Natural killer cell treated with Interleukin-12 subunit alpha and Interleukin-12 subunit beta and Interleukin-15 and Interleukin-18, amount 100 ng/mL, for 72 hours (primary cell): Measurements from ENCODE around the gene KCND3. TPM values are rescaled to one million over a fixed set of nuclear protein-coding genes. Genes with fewer than 3 reads are reported as not detected.

ENCODE experiments used
- ATAC-seq, 2 donors: fragments of 150-1000 bp; cut with Tn5 transposase in 1 of 2; sonication (Bioruptor Pico), chemical (Tn5 transposase) in 1 of 2; 2 replicates each; pipeline ENCODE4 v1.10.0; 2021
- DNase-seq: peaks from one replicate; pipeline ENCODE4 v3.0.0; 2022; ENCODE audit warnings: low spot score
- H3K27ac Mint-ChIP-seq, 2 donors: 1 replicate in 1 of 2; 2 replicates in 1 of 2; pipeline ENCODE4 v1.8.0; 2022; ENCODE audit warnings: mixed read lengths in 2 of 2, mild to moderate bottlenecking in 1 of 2, moderate library complexity in 1 of 2
- H3K27me3 Mint-ChIP-seq, 2 donors: 1 replicate in 1 of 2; 2 replicates in 1 of 2; pipeline ENCODE4 v1.8.0; 2022; ENCODE audit warnings: mixed read lengths in 2 of 2
- H3K36me3 Mint-ChIP-seq: one replicate; pipeline ENCODE4 v1.8.0; 2022; ENCODE audit warnings: mixed read lengths
- H3K4me1 Mint-ChIP-seq, 2 donors: 1 replicate in 1 of 2; 2 replicates in 1 of 2; pipeline ENCODE4 v1.8.0; 2022; ENCODE audit warnings: low read depth in 2 of 2, mixed read lengths in 2 of 2, mild to moderate bottlenecking in 1 of 2
- H3K4me3 Mint-ChIP-seq: one replicate; pipeline ENCODE4 v1.8.0; 2022; ENCODE audit warnings: mixed read lengths
- H3K9me3 Mint-ChIP-seq: 2 replicates; pipeline ENCODE4 v1.8.0; 2022; ENCODE audit warnings: mixed read lengths
- total RNA-seq, 2 donors: library from RNA; stranded (reverse); gene quantifications; one replicate each; pipeline ENCODE4 v1.2.3, GENCODE V29; 2022

KCND3 gene
- total RNA-seq, 2 donors from 2014 or later: not detected

- Mint-ChIP-seq H3K4me1 (no peaks in the 10 kb centered on the region), H3K4me3 (no peak overlapping the region), H3K9me3 (no peaks in the 10 kb centered on the region), H3K27ac (no peak overlapping the region), H3K36me3 (no peaks in the 10 kb centered on the region), H3K27me3 (peaks cover 0 to 7% of the 10 kb centered on the region in 2 donors)
- no peak for DNase-seq
- ATAC-seq: no peak
Measured at GRCh38 chr1:111731956-111732355, 257.5 kb downstream of the KCND3 start.

DNA sequence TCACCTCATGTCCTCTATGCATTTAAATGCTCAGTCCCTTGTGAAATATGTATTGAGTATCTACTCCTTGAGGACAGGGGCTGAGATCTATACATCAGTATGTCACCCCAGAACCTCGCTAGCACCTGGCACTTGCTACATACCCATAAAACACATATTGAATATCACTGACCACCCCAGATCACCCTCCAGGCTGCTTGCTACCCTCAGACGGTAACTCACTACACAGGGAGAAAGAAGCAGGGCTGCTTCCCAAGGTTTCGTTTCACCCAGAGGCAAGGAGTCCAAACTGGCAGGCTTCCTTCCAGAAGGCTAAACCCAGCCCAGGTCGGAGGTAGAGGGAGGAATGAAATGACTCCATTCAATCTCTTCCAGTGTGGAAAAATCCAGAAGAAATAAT is 258.8 kb downstream of the KCND3 start:
- Mint-ChIP-seq H3K27ac (no peak overlapping the region), H3K36me3 (no peaks in the 10 kb centered on the region), H3K9me3 (no peaks in the 10 kb centered on the region), H3K4me1 (no peaks in the 10 kb centered on the region), H3K27me3 (peaks cover 0 to 5% of the 10 kb centered on the region in 2 donors), H3K4me3 (no peak overlapping the region)
- DNase-seq: no peak
- ATAC-seq: no peak

DNA sequence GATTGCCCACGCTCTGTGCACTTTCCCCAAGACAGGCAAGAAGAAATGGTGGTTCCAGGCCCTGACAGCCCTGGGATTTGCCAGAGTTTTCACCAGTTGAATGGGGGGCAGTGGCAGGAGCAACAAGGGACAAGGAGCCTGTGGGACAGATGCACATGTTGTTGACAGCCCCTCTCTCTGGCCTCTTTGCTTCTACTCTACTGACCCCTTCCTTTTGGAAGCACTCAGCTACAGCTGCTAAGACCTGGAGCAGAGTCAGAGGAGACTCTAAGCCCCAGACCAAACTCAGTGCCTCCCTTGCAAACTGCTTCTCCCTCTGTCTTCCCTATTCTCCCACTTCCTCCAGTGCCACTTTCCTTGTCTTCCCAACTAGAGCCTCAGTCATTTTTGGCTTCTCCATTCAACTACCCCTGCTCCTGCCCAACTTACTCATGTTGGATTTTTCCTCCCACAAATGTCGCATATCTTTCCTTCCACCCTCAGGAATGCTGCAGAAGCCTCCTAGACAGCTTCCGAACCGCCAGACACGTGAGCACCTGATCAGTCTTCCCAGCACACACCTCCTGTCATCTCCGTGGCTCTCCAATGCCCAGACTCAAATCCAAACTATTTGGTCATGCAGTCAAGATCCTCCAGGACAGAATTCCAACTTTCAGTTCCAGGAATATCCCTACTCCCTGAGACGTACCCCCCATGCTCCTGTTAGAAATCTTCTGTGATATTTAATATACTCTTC is 259.4 kb downstream of the KCND3 start:
- Mint-ChIP-seq H3K36me3 (no peaks in the 10 kb centered on the region), H3K4me1 (no peaks in the 10 kb centered on the region), H3K9me3 (no peaks in the 10 kb centered on the region), H3K4me3 (no peak overlapping the region), H3K27me3 (peaks cover 0 to 5% of the 10 kb centered on the region in 2 donors), H3K27ac (no peak overlapping the region)
- no peak for DNase-seq
- no peak for ATAC-seq

GRCh38 chr1:111729271-111729921 is 260.1 kb downstream of the KCND3 start:
- no peak overlapping the region for H3K4me3 Mint-ChIP-seq
- no peaks in the 10 kb centered on the region for H3K4me1 Mint-ChIP-seq
- no peaks in the 10 kb centered on the region for H3K36me3 Mint-ChIP-seq
- peaks cover 0 to 5% of the 10 kb centered on the region in 2 donors for H3K27me3 Mint-ChIP-seq
- H3K27ac Mint-ChIP-seq: no peak overlapping the region
- ATAC-seq (peak in 1 of 2 donors; percentile 12), DNase-seq (no peak)
- H3K9me3 Mint-ChIP-seq: no peaks in the 10 kb centered on the region

DNA sequence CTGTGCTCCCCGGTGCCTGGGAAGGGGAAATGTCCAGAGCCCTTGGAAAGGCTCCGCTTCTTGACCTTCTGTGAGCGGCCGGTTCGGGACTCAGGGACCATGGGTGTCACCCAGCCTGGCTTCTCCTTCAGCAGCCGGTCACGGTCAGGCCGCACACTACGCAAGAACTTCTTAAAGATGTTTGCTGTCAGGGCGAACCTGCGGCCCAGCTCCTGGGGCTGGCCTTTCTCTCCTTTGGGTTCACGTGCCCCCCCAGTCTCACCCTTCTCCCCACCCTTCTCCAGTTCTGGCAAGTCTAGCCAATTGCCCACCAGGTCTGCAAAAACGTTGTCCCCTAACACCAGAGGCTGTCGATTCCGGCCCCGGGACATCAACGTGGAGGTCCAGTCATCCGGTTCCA is 262.4 kb downstream of the KCND3 start:
- no peaks in the 10 kb centered on the region for H3K36me3 Mint-ChIP-seq
- H3K4me1 Mint-ChIP-seq: peaks cover 0 to 5% of the 10 kb centered on the region in 2 donors
- no peaks in the 10 kb centered on the region for H3K9me3 Mint-ChIP-seq
- no peak for DNase-seq
- no peak overlapping the region for H3K27ac Mint-ChIP-seq
- no peaks in the 10 kb centered on the region for H3K27me3 Mint-ChIP-seq
- ATAC-seq: no peak
- H3K4me3 Mint-ChIP-seq: no peak overlapping the region

- no peak overlapping the region for H3K27ac Mint-ChIP-seq
Measured at GRCh38 chr1:111725192-111725591, 264.3 kb downstream of the KCND3 start.

DNA sequence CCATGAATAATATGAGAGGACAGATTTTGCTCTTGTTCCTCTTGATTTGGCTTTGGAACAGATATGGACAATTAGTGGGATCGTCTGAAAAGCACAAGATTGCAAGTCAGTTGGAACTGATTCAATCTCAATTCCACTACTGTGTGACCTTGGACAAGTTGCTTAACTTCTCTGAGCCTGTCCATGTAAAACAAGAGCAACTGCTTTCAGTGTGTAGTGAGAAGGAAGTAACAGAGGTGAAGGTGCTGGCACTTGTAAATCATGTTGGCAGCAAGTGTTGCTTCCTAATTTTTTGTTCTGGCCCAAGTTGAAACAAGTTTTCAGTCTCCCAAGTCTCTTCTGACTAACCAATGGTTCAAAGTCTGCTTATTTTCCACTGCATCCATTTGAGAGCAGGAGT is 265.6 kb downstream of the KCND3 start:
- DNase-seq (no peak), ATAC-seq (no peak)
- Mint-ChIP-seq H3K36me3 (no peaks in the 10 kb centered on the region), H3K9me3 (no peaks in the 10 kb centered on the region), H3K27me3 (no peaks in the 10 kb centered on the region), H3K27ac (no peak overlapping the region), H3K4me3 (no peak overlapping the region), H3K4me1 (peaks cover 11 to 19% of the 10 kb centered on the region in 2 donors)

More at GRCh38 chr1:111725192-111725591, 264.3 kb downstream of the KCND3 start:
- Mint-ChIP-seq H3K36me3 (no peaks in the 10 kb centered on the region), H3K4me3 (no peak overlapping the region), H3K27me3 (no peaks in the 10 kb centered on the region), H3K9me3 (no peaks in the 10 kb centered on the region), H3K4me1 (peaks cover 5 to 14% of the 10 kb centered on the region in 2 donors)
- ATAC-seq (no peak), DNase-seq (no peak)

- H3K27ac Mint-ChIP-seq: no peak overlapping the region
- no peaks in the 10 kb centered on the region for H3K9me3 Mint-ChIP-seq
- H3K4me3 Mint-ChIP-seq: no peak overlapping the region
- H3K27me3 Mint-ChIP-seq: no peaks in the 10 kb centered on the region
- no peaks in the 10 kb centered on the region for H3K36me3 Mint-ChIP-seq
- H3K4me1 Mint-ChIP-seq: peaks cover 11 to 19% of the 10 kb centered on the region in 2 donors
- DNase-seq (no peak), ATAC-seq (no peak)
Measured at GRCh38 chr1:111723091-111723806, 266.2 kb downstream of the KCND3 start.

DNA sequence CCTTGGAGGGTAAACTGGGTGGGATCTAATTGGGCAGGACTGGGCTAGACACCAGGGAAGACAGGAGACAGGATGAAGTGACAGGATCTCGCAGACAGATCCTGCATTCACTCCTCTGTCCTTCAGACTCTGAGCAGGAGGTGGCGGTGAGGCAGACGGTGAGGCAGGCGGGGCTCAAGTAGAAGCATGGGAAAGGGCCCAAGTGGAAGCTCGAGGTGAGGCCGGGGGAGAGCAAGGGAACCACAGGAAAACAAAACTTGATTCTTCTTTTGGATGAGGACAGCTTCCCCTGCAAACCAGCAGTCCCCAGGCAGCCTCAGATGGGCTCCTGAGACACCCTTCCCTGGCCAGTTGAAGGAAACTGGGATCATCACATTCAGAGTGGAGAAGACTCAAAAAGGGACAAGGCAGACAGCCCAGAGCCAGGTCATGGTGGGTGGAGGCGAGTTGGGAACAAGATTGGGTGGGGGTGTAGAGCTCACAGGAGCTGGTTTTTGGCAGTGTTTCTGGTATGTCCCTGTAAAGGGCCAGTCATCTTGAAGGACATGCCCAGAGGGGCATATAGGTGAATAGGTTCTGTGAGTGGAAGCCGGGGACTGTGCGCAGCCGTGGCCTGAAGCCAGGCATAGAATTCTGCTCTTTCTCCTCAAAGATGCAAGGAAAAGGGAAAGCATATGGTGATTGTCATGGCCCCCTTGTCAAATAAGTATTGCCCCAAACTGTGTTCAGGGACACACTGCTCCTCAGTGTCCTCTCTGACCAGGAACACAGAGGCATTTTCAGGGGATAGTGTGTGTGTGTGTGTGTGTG is 268.3 kb downstream of the KCND3 start:
- DNase-seq (no peak), ATAC-seq (no peak)
- Mint-ChIP-seq H3K36me3 (peaks cover 4% of the 10 kb centered on the region), H3K4me3 (no peak overlapping the region), H3K9me3 (no peaks in the 10 kb centered on the region), H3K27ac (peak overlapping the region; percentile 3 to 28), H3K27me3 (no peaks in the 10 kb centered on the region), H3K4me1 (peaks cover 19 to 23% of the 10 kb centered on the region in 2 donors)

Other genes starting within 250 kb of the KCND3 start
- gene DDX20, start 233.8 kb downstream of the KCND3 start, total RNA-seq: 10 to 100 TPM; 18.5 to 22.7 TPM